GM12875 (cell line): Measurements from ENCODE around the gene PXDN.

Source experiments
- H3K4me3 ChIP-seq: one replicate; pipeline ENCODE4 v1.5.1; 2011; ENCODE audit warnings: low read depth, low read length, control low read depth
- CTCF ChIP-seq: IDR thresholded peaks from 2 replicates; pipeline ENCODE4 v1.5.1; 2011; ENCODE audit warnings: low read depth, mild to moderate bottlenecking, control low read depth, inconsistent platforms, low read length, moderate library complexity, borderline replicate concordance; ENCODE audit not compliant: insufficient read depth

The PXDN gene

GRCh38 chr2:1611886-1612285 is 132.4 kb downstream of the PXDN start:
- TF ChIP-seq CTCF, result no peak
- H3K4me3 ChIP-seq, result no peak overlapping the region

GRCh38 chr2:1610096-1610485 is 134.2 kb downstream of the PXDN start:
- no peak overlapping the region for H3K4me3 ChIP-seq
- no peak for TF ChIP-seq CTCF

GRCh38 chr2:1609485-1610095 is 134.7 kb downstream of the PXDN start:
- no peak overlapping the region for H3K4me3 ChIP-seq
- TF ChIP-seq CTCF, result no peak

GRCh38 chr2:1609040-1609439 is 135.3 kb downstream of the PXDN start:
- H3K4me3 ChIP-seq, result no peak overlapping the region
- no peak for TF ChIP-seq CTCF

- TF ChIP-seq CTCF, result no peak
- no peak overlapping the region for H3K4me3 ChIP-seq
These were observed 136.2 kb downstream of the PXDN start for GRCh38 chr2:1607971-1608688.

- no peak overlapping the region for H3K4me3 ChIP-seq
- TF ChIP-seq CTCF, result no peak
These were observed 136.9 kb downstream of the PXDN start for GRCh38 chr2:1607236-1607920.
